Endothelial cell of umbilical vein (primary cell): Measurements from ENCODE around the gene ARFIP1. TPM values are rescaled to one million over a fixed set of nuclear protein-coding genes. Genes with fewer than 3 reads are reported as not detected.

Source experiments
- BruUV-seq: library from RNA; stranded (reverse); fragments of 400-500 nt; replicated peaks from 2 replicates; lab custom pipeline; 2021; lab: Mats Ljungman, UMichigan
- CTCF ChIA-PET: fragments of 300-600, 350-600 bp; sonication (Branson Sonifier 250); formaldehyde crosslinking; loops from one replicate; lab custom pipeline; 2021; ENCODE audit warnings: antibody characterized with exemption, inconsistent platforms; lab: Charles Lee
- POLR2A ChIA-PET: fragments of 300-600, 350-600 bp; sonication (Branson Sonifier 250); formaldehyde crosslinking; loops from one replicate; lab custom pipeline; 2021; ENCODE audit warnings: antibody characterized with exemption, inconsistent platforms; lab: Charles Lee
- DNase-seq: peaks from one replicate; pipeline ENCODE4 v3.0.0-alpha.2; 2011; ENCODE audit warnings: low read depth, low spot score
- FAIRE-seq: peaks from 2 replicates; lab custom pipeline; 2011; peaks lifted over from hg19 to GRCh38; lab: Jason Lieb, UNC
- H2AFZ ChIP-seq: 2 replicates; pipeline ENCODE4 v1.6.0; 2012; ENCODE audit warnings: low read depth, low read length, control low read depth, inconsistent platforms
- H3K27ac ChIP-seq: 2 replicates; pipeline ENCODE4 v1.5.1; 2011; ENCODE audit warnings: low read depth, mild to moderate bottlenecking, control low read depth, low read length, moderate library complexity; ENCODE audit not compliant: insufficient read depth
- H3K27me3 ChIP-seq, 2 experiments: 2 replicates each; pipeline versions ENCODE4 v1.6.0 to v1.6.1; 2011; ENCODE audit warnings: low read length in 2 of 2, mixed read lengths in 1 of 2; ENCODE audit not compliant: control insufficient read depth in 2 of 2, insufficient read depth in 2 of 2
- H3K36me3 ChIP-seq, 2 experiments: 2 replicates in 1 of 2; 3 replicates in 1 of 2; pipeline ENCODE4 v1.5.1; 2011; ENCODE audit warnings: low read length in 2 of 2, mild to moderate bottlenecking in 1 of 2, moderate library complexity in 1 of 2; ENCODE audit not compliant: control insufficient read depth in 2 of 2, insufficient read depth in 2 of 2; ENCODE audit errors: extremely low read depth in 1 of 2
- H3K4me1 ChIP-seq: 3 replicates; pipeline ENCODE4 v1.5.1; 2011; ENCODE audit warnings: mild to moderate bottlenecking, low read length; ENCODE audit not compliant: control insufficient read depth, insufficient read depth; ENCODE audit errors: extremely low read depth
- H3K4me2 ChIP-seq: 2 replicates; pipeline ENCODE4 v1.6.1; 2011; ENCODE audit warnings: low read length, control low read depth, mixed read lengths; ENCODE audit not compliant: insufficient read depth
- H3K4me3 ChIP-seq, 3 experiments: fragments of 200-600 bp in 1 of 3; sonication (generic), shearing (Covaris generic) in 1 of 3; replicated peaks in 1 of 3; 2 replicates each; pipeline ENCODE4 v1.5.1; 2011 to 2016; ENCODE audit warnings: control low read depth in 3 of 3, low read length in 3 of 3, mild to moderate bottlenecking in 2 of 3, inconsistent platforms in 1 of 3, low read depth in 1 of 3, moderate library complexity in 1 of 3; ENCODE audit not compliant: insufficient read depth in 1 of 3
- H3K79me2 ChIP-seq: 2 replicates; pipeline ENCODE4 v1.6.0; 2012; ENCODE audit warnings: low read length, inconsistent platforms; ENCODE audit not compliant: control insufficient read depth, insufficient read depth
- H3K9ac ChIP-seq: replicated peaks from 2 replicates; pipeline ENCODE3; 2011; ENCODE audit warnings: low read length, control low read depth; ENCODE audit not compliant: insufficient read depth; ENCODE audit errors: extremely low read depth
- H3K9me1 ChIP-seq: replicated peaks from 3 replicates; pipeline ENCODE4 v1.6.0; 2011; ENCODE audit warnings: mild to moderate bottlenecking, low read length; ENCODE audit not compliant: control insufficient read depth, insufficient read depth; ENCODE audit errors: extremely low read depth
- H3K9me3 ChIP-seq: replicated peaks from 2 replicates; pipeline ENCODE4 v1.5.1; 2012; ENCODE audit warnings: low read length, inconsistent platforms; ENCODE audit not compliant: control insufficient read depth, insufficient read depth
- H4K20me1 ChIP-seq: replicated peaks from 2 replicates; pipeline ENCODE3; 2011; ENCODE audit warnings: mild to moderate bottlenecking, low read length; ENCODE audit not compliant: control insufficient read depth, insufficient read depth; ENCODE audit errors: extremely low read depth
- EZH2 ChIP-seq: IDR thresholded peaks from 2 replicates; pipeline ENCODE4 v1.6.1; 2012; ENCODE audit warnings: borderline replicate concordance, low read depth, mild to moderate bottlenecking, moderate library complexity, low read length, inconsistent platforms; ENCODE audit not compliant: severe bottlenecking
- FOS ChIP-seq: IDR thresholded peaks from 2 replicates; pipeline ENCODE4 v1.6.1; 2011; ENCODE audit warnings: mild to moderate bottlenecking, low read length, moderate library complexity, borderline replicate concordance; ENCODE audit not compliant: insufficient read depth
- GATA2 ChIP-seq: IDR thresholded peaks from 2 replicates; pipeline ENCODE4 v1.7.0; 2011; ENCODE audit warnings: low read depth, mild to moderate bottlenecking, moderate library complexity, mixed read lengths, low read length; ENCODE audit not compliant: insufficient read length, insufficient read depth
- JUN ChIP-seq: IDR thresholded peaks from 2 replicates; pipeline ENCODE4 v1.6.1; 2011; ENCODE audit warnings: borderline replicate concordance, low read depth; ENCODE audit not compliant: insufficient read length, insufficient read depth
- MAX ChIP-seq: IDR thresholded peaks from 2 replicates; pipeline ENCODE4 v1.6.1; 2011; ENCODE audit not compliant: insufficient read depth, insufficient read length
- MYC ChIP-seq: IDR thresholded peaks from one replicate; pipeline ENCODE4 v1.6.1; 2011; ENCODE audit warnings: mild to moderate bottlenecking, low read depth, low read length
- POLR2A ChIP-seq: IDR thresholded peaks from 2 replicates; pipeline ENCODE4 v1.6.1; 2012; ENCODE audit warnings: low read depth, mild to moderate bottlenecking, control low read depth, low read length
- POLR2AphosphoS5 ChIP-seq: IDR thresholded peaks from 2 replicates; pipeline ENCODE4 v1.6.1; 2012; ENCODE audit warnings: low read depth, mild to moderate bottlenecking, control low read depth, low read length, moderate library complexity; ENCODE audit not compliant: insufficient read depth
- dilution Hi-C: fragments of 300-500 bp; cut with MboI; formaldehyde crosslinking; loops from one replicate; pipeline ENCODE4 v1.15.0; 2019; ENCODE audit warnings: low sequenced_read_pairs; ENCODE audit not compliant: extremely low pct_ligation_motif_present
- intact Hi-C: fragments of 100-400 bp; cut with micrococcal nuclease; formaldehyde crosslinking; loops from one replicate; pipeline ENCODE4 v1.10.0; 2022
- polyA plus RNA-seq, 4 experiments: library from polyadenylated mRNA; depleted of rRNA in 3 of 4; stranded (reverse) in 3 of 4; unstranded in 1 of 4; fragments of >200 nt; gene quantifications; 2 replicates each; pipeline versions ENCODE4 v1.2.1 to v1.2.3, GENCODE V29; 2011 to 2012; ENCODE audit warnings: missing spikeins in 1 of 4
- total RNA-seq: library from RNA; stranded (reverse); gene quantifications from 2 replicates; pipeline ENCODE4 v1.2.3, GENCODE V29; 2021
- TF ChIP-seq, protein P1 (sequence below), 2 donors: IDR thresholded peaks; 1 replicate in 1 of 2; 2 replicates in 1 of 2; pipeline ENCODE4 v1.5.1; 2011; ENCODE audit warnings: low read length in 2 of 2, mild to moderate bottlenecking in 2 of 2, moderate library complexity in 2 of 2, control low read depth in 1 of 2, inconsistent platforms in 1 of 2, low read depth in 1 of 2; ENCODE audit not compliant: insufficient read depth in 1 of 2; ENCODE audit errors: extremely low read depth in 1 of 2

Gene ARFIP1
- total and polyA plus RNA-seq, 2 donors (not counting 3 experiments of a cell fraction or from before 2014, with no cell fraction given): 10.0 to 24.2 TPM

- no peaks in the 10 kb centered on the region for H4K20me1 ChIP-seq
- no peaks in the 10 kb centered on the region for H3K36me3 ChIP-seq
- H3K9me3 ChIP-seq: no peaks in the 10 kb centered on the region
- no peak overlapping the region for H3K9ac ChIP-seq
- H3K9me1 ChIP-seq: no peaks in the 10 kb centered on the region
- no peak overlapping the region for H3K4me3 ChIP-seq
- no peaks in the 10 kb centered on the region for H3K4me1 ChIP-seq
- no peak overlapping the region for H3K4me2 ChIP-seq
- H3K27me3 ChIP-seq: peaks cover 4 to 5% of the 10 kb centered on the region in 2 experiments
- no peaks in the 10 kb centered on the region for H3K79me2 ChIP-seq
- intact Hi-C loops (loop anchor here (1.0 to 2.0 kb wide), 4 partner anchors 95 to 327 kb away; no protein-coding TSS in a partner anchor), dilution Hi-C loops (no loop called here)
- ChIA-PET POLR2A (no interaction called here), CTCF (interaction anchor here (0.7 to 5.3 kb wide), 8 partner anchors 12 to 393 kb away, joined by 3 to 52 read pairs (median 4); no protein-coding TSS in a partner anchor)
- H2AFZ ChIP-seq: no peak overlapping the region
- H3K27ac ChIP-seq: no peak overlapping the region
- FAIRE-seq (peak; percentile 74), DNase-seq (peak; percentile 41)
- BruUV-seq: no TSS peak
- TF ChIP-seq POLR2A: no peak
- TF ChIP-seq, protein P1, sequence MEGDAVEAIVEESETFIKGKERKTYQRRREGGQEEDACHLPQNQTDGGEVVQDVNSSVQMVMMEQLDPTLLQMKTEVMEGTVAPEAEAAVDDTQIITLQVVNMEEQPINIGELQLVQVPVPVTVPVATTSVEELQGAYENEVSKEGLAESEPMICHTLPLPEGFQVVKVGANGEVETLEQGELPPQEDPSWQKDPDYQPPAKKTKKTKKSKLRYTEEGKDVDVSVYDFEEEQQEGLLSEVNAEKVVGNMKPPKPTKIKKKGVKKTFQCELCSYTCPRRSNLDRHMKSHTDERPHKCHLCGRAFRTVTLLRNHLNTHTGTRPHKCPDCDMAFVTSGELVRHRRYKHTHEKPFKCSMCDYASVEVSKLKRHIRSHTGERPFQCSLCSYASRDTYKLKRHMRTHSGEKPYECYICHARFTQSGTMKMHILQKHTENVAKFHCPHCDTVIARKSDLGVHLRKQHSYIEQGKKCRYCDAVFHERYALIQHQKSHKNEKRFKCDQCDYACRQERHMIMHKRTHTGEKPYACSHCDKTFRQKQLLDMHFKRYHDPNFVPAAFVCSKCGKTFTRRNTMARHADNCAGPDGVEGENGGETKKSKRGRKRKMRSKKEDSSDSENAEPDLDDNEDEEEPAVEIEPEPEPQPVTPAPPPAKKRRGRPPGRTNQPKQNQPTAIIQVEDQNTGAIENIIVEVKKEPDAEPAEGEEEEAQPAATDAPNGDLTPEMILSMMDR (IDR thresholded peaks at IDR 0.05; ENCODE audit: extremely low read depth in 1 of 2, insufficient read depth in 1 of 2, low read depth in 1 of 2, low read length in 2 of 2): peak; percentile 30 to 36
- no peak for TF ChIP-seq MAX
- TF ChIP-seq GATA2: no peak
These were observed 44.3 kb upstream of the ARFIP1 start for GRCh38 chr4:152735396-152735859.

DNA sequence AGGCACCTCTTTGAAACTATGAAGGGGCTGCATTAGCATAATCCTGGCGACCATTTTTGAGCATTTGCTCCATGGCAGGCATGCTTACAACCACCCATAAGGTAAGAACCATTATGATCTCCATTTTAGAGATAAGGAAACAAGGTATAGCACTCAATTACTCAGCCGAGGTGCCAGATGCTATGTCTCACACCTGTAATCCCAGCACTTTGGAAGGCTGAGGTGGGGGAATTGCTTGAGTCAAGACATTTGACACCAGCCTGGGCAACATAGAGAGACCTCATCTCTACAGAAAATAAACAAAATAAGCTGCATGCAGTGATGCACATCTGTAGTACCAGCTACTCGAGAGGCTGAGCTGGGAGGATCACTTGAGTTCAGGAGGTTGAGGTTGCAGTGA is 43.8 kb upstream of the ARFIP1 start:
- BruUV-seq: no TSS peak
- Histone ChIP-seq H3K36me3 (no peaks in the 10 kb centered on the region), H3K4me2 (no peak overlapping the region), H3K4me3 (no peak overlapping the region), H3K9ac (no peak overlapping the region), H4K20me1 (no peaks in the 10 kb centered on the region), H3K27ac (no peak overlapping the region), H3K4me1 (no peaks in the 10 kb centered on the region), H3K79me2 (no peaks in the 10 kb centered on the region), H3K27me3 (peaks cover 2 to 3% of the 10 kb centered on the region in 2 experiments), H3K9me1 (no peaks in the 10 kb centered on the region), H3K9me3 (no peaks in the 10 kb centered on the region), H2AFZ (no peak overlapping the region)
- DNase-seq (no peak), FAIRE-seq (no peak)
- TF ChIP-seq MAX (no peak), FOS (no peak), MYC (no peak), GATA2 (no peak), EZH2 (no peak), POLR2A (no peak), JUN (no peak), POLR2AphosphoS5 (no peak)
- TF ChIP-seq, protein P1 (IDR thresholded peaks at IDR 0.05; ENCODE audit: extremely low read depth in 1 of 2, insufficient read depth in 1 of 2, low read depth in 1 of 2, low read length in 2 of 2): no peak
- ChIA-PET CTCF (interaction anchor here (0.9 to 5.3 kb wide), 5 partner anchors 12 to 392 kb away, joined by 3 to 52 read pairs (median 5); no protein-coding TSS in a partner anchor), POLR2A (no interaction called here)
- intact Hi-C loops: loop anchor here (1.0 to 2.0 kb wide), 4 partner anchors 95 to 328 kb away; no protein-coding TSS in a partner anchor
- dilution Hi-C loops: no loop called here
